SKM-1 treated with dmso at 0.1 percent for 144 hours (cell line): Measurements from ENCODE around the gene SORCS2.

Experiments
- DNase-seq: peaks from one replicate; lab custom pipeline; 2025; ENCODE audit not compliant: unreplicated experiment; lab: John Stamatoyannopoulos, UW

SORCS2 gene

GRCh38 chr4:7217474-7218321 lies 25.4 kb downstream of the SORCS2 start:
- no peak for DNase-seq

GRCh38 chr4:7218686-7219085 lies 26.3 kb downstream of the SORCS2 start:
- DNase-seq: no peak

- no peak for DNase-seq
Measured at GRCh38 chr4:7222521-7222920, 30.2 kb downstream of the SORCS2 start.

GRCh38 chr4:7223541-7223940 lies 31.2 kb downstream of the SORCS2 start:
- DNase-seq: no peak

DNA sequence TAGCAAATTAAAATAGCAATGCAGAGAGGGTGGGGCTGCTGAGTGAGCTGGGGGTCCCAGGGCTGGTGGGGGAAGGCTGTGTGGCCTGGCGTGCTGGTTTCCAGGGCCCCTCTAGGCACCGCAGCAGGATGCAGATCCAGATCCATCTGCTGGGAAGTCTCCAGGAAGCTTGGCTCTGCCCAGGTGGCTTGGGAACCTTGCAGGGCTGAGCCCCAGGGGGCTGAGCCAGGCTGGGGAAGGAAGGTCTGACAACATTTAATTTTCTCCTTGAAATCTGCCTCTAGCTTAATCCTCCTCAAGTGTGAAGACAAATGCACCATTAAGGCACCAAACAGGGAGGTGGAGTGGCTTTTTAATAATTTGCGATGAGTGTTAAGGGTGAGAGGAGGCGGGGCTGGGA lies 31.7 kb downstream of the SORCS2 start:
- no peak for DNase-seq

- no peak for DNase-seq
Measured at GRCh38 chr4:7224878-7225533, 32.7 kb downstream of the SORCS2 start.

GRCh38 chr4:7226439-7226838 lies 34.1 kb downstream of the SORCS2 start:
- no peak for DNase-seq

DNA sequence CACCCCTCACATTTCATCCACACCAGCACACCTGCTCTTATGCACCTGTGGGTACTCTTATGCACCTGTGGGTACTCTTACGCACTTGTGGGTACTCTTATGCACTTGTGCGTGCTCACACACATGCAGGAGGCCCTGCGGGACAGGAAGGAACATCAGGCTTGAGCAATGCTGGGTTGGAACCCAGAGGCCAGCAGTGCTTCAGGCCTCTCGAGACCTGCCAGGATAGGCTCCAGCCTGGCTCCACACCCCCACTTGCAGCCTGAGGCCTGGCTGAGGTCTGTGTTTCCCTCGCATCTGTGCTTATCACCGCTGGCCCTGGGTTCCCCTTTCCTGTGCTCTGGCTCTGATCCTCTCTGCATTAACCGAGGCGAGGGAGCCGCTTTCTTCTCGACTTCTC lies 34.7 kb downstream of the SORCS2 start:
- DNase-seq: no peak

GRCh38 chr4:7228734-7229133 lies 36.4 kb downstream of the SORCS2 start:
- DNase-seq: no peak

GRCh38 chr4:7232061-7232650 lies 39.8 kb downstream of the SORCS2 start:
- no peak for DNase-seq

DNA sequence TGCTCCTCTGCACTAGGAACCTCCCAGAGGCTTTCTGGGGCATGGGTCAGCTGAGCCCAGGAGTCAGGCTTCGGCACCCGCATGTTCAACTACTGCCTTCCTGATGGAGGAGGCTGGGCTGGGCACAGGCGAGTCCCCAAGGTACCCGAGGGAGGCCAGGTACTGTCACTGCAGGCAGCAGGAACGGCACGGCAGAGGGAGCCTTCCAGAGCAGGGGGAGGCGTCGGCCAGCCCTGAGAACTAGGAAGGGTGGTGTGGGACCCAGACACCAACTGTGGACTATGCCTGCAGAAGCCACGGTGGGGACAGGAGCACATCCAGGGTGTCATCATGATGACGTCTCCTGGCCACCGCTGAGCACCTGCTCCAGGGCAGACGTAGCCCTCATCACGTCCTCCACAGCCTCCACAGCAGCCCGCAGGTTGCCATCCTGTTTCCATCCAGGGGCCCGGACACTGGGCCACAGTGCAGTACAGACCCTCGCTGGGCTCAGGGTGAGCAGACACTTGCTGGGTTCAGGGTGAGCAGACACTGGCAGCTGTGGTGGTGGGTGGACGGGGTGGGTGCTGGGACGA lies 40.8 kb downstream of the SORCS2 start:
- no peak for DNase-seq

DNA sequence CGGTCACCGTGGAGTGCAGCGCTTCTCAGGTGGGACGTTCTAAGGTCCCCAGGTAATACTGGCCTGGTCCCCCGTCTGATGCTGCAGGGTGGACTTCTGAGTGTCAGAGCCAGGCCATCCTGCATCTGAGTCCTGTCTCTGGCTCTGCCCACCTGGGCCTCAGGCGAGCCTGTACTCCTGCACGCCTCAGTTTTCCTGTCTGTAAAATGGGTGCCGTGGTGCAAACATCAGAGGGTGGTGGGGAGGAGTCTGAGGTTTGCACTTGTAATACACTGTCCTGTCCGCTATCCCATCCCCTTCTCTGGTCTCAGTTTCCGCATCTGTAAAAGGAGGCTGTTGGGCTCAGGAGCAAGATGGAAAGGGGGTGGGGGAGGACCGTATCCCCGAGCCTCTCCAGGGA lies 41.3 kb downstream of the SORCS2 start:
- no peak for DNase-seq

DNA sequence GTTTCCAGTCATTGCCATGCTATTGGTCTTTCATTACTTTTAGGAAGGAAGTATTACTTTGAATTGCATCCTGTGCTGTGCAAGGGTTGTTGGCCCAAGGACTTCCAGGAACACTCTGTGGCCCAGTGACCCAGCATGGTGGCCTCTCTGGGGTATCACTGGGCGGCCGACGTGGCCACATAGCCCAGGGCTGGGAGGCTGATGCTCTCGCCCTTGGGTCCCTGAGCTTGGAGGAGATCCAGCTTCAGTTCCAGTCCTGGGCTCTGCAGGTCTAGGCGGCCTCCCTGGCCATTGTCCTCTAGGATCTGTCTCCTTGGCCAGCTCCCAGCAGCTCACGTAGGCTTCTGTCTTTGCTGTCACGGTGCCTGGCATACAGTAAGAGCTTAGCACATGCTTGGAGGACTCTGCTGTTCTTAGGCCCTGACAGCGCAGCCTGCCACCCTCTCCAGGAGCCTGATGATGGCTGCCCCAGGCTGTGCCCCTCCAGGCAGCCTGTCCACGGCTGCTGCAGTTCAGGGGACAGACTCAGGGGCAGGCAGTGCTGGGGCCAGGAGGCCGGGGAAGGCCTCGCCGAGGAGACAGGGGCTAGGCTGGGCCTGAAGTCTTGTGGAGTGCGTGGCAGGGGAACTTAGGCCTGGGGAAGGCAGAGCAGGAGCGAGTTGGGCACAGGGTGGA lies 42.2 kb downstream of the SORCS2 start:
- DNase-seq: no peak

DNA sequence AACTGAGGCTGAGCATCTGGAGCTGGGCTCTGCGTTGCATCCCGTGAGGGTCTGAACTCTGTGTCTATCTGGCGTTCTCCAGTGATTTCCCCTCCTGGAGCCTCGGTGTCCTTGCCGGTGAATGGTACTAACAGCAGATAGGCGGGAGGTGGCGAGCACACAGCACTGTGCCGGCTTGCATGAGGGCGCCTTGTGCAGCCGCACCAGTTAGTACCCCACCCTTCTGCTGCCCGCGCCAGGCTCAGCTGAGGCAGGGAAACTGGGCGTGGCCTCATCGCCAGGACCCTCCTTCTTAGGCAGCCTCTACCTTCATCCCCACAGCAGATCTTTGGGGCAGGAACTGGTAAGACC lies 42.7 kb downstream of the SORCS2 start:
- DNase-seq: no peak

DNA sequence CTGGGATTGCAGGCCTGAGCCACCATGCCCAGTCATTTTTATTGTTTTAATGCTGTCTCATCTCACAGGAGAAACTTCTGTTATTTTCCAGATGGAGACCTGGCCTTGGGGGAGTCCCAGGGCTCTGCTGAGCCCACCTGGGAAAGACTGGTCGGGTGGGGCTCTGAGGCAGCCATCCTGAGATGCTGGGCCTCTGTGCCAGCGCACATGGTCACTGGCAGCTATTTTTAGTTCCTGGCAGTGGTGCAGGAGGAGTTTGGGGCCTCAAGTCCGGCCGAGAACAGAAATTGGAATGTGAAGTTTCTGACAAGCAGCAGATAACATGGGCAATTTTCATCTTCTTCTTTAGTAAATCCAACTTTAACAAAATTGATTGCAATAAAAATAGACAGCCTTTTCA lies 44.5 kb downstream of the SORCS2 start:
- no peak for DNase-seq

GRCh38 chr4:7237873-7238272 lies 45.5 kb downstream of the SORCS2 start:
- DNase-seq: no peak

DNA sequence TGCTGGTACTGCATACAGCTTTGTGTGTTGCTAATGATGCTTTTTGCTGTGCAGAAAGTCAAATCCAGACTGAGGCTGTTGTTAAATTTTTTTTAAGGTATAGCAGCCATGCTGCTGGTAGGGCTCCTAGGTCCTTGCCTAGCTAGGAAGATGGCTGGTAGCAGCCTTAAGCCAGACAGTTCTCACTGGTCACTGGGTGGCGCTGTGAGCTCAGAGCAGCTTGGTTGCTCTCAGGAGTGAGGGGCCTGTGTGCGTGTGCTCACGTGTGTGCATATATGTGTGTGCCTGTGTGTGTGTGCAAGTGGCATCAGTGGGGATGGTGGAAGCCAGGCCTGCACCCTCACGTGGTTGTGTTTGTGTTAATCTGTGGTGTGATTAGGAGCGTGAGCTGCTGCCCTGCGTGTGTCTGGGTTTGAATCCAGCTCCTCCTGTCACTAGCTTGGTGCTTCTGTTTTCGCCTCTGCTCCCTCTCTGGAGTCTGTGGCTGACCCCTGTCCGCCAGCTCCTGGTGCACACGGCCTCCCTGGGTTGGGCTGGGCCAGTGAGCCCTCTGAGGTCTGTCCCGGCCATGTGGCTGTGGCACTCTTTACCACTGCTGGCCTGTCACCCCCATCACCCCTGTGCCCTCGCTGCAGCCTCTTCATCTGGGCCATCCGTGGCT lies 46.1 kb downstream of the SORCS2 start:
- no peak for DNase-seq

GRCh38 chr4:7239101-7239820 lies 46.9 kb downstream of the SORCS2 start:
- DNase-seq: no peak

DNA sequence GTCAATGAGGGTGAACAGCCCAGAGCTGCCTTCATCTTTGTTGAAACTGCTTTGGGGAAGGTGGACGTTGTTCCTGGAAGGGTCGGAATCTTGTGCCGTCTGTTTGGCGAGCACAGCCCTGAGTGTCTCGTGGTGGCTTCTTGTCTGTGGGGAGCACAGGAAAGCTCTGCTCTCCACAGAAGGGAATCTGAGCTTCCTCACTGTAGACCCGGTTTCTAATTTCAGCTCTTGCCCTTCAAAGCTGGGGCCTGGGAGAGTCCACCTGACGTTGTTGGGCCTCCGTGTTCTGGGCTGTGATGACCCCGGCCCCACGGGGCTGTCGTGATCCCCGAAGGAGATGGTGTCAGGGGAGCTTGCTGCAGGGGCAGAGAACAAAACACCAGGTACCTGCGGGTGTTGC lies 47.5 kb downstream of the SORCS2 start:
- no peak for DNase-seq

DNA sequence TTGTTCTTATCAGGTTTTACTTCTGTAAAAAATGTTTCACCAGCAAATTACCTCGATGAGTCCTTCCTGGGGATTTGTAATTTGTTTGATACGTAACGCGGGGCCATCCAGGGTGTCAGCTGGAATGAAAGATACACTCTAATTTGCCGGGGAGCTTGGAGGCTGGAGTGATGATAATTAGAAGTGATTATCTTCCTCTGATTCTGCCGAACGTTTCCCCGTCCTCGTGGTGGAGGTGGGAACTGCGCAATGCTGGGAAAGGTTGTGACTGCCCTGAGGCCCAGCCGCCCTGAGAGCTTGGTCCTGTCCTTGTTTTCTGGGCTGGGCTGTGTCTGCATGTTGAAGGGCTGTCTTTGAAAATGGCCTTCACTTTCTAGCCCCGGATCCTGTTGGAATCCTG lies 48.0 kb downstream of the SORCS2 start:
- no peak for DNase-seq
